ENCODE results near the gene B2M. TPM values are rescaled to one million over a fixed set of nuclear protein-coding genes. Genes with fewer than 3 reads are reported as not detected.

The B2M gene
- total and polyA plus RNA-seq, 2 experiments from 2014 or later, result 167 to 180 TPM

GRCh38 chr15:44666210-44667038 lies 44.9 kb upstream of the B2M start (continued):
- TF ChIP-seq STAT1 (IDR thresholded peaks at IDR 0.05; ENCODE audit: unreplicated experiment) (no peak), CREB1 (CRISPR knock-in tag; IDR thresholded peaks at IDR 0.05; ENCODE audit: low read depth) (no peak), EZH2phosphoT487 (IDR thresholded peaks at IDR 0.05; ENCODE audit: unreplicated experiment) (no peak), NANOG (IDR thresholded peaks at IDR 0.05; ENCODE audit: borderline replicate concordance) (no peak), ZNF331 (CRISPR knock-in tag; IDR thresholded peaks at IDR 0.05; ENCODE audit: low read depth) (no peak), ZNF462 (CRISPR knock-in tag; IDR thresholded peaks at IDR 0.05) (no peak)

- peak overlapping the region; percentile 11; the same call in 1 of the 2 replicates for H2AFZ ChIP-seq
- H3K9me2 ChIP-seq (ENCODE audit: insufficient read depth), result no peaks in the 10 kb centered on the region
- no peaks in the 10 kb centered on the region; the same call in 1 of the 2 replicates for H3F3A ChIP-seq (replicated peaks; ENCODE audit: low read depth)
- H3K27ac Mint-ChIP-seq, result no peak overlapping the region
- ATAC-seq (no peak), DNase-seq (ENCODE audit: low spot score) (no peak)
- no peak overlapping the region for H3K4me2 ChIP-seq
- H3K4me3 Mint-ChIP-seq, result no peak overlapping the region
- peaks cover 8% of the 10 kb centered on the region; the same call in 1 of the 2 replicates for H3K79me2 ChIP-seq (replicated peaks; ENCODE audit: insufficient read depth)
- no peak overlapping the region for H3K4me3 ChIP-seq
- H3K4me1 Mint-ChIP-seq, result peaks cover 14% of the 10 kb centered on the region
- peaks cover 7% of the 10 kb centered on the region for H3K27me3 Mint-ChIP-seq (ENCODE audit: insufficient read depth, low read depth, poor library complexity)
- no peaks in the 10 kb centered on the region for H3K27me3 ChIP-seq (ENCODE audit: insufficient read depth)
- no peaks in the 10 kb centered on the region for H3K9me3 Mint-ChIP-seq
- peaks cover 2% of the 10 kb centered on the region; the same call in 1 of the 2 replicates for H3K4me1 ChIP-seq (ENCODE audit: insufficient read depth)
- no peaks in the 10 kb centered on the region; the same call in 2 of the 3 replicates for H3K36me3 Mint-ChIP-seq (ENCODE audit: low read depth)
- H3K36me3 ChIP-seq (ENCODE audit: insufficient read depth), result no peaks in the 10 kb centered on the region
- H4K20me1 ChIP-seq (replicated peaks; ENCODE audit: insufficient read depth), result no peaks in the 10 kb centered on the region
- no peak overlapping the region for H3K27ac ChIP-seq (ENCODE audit: low read depth)
- TF ChIP-seq ZNF114 (CRISPR knock-in tag; IDR thresholded peaks at IDR 0.05) (no peak), EZH2phosphoT487 (IDR thresholded peaks at IDR 0.05; ENCODE audit: unreplicated experiment) (no peak), ZNF462 (CRISPR knock-in tag; IDR thresholded peaks at IDR 0.05) (no peak)
Observed at GRCh38 chr15:44667039-44667360, 44.3 kb upstream of the B2M start.
